Measurements from ENCODE around the gene TIAM2. TPM values are rescaled to one million over a fixed set of nuclear protein-coding genes. Genes with fewer than 3 reads are reported as not detected.

TIAM2 gene
- total and polyA plus RNA-seq, 9 donors = 9.1 to 15.6 (median 10.3) TPM

GRCh38 chr6:155276638-155277037, 281.5 kb downstream of the TIAM2 start:
- intact Hi-C loops (cut with DNase I) = no loop called here
- no peak for DNase-seq
- Histone ChIP-seq H3K9me3 (no peaks in the 10 kb centered on the region), H3K27ac (no peak overlapping the region), H3K4me1 (ENCODE audit: insufficient read depth) (peaks cover 6% of the 10 kb centered on the region), H3K27me3 (no peaks in the 10 kb centered on the region), H3K4me3 (no peak overlapping the region), H3K36me3 (no peaks in the 10 kb centered on the region)
- no peak for TF ChIP-seq POLR2A (IDR thresholded peaks at IDR 0.05)
- TF ChIP-seq EP300 (IDR thresholded peaks at IDR 0.05) = no peak
- no peak for TF ChIP-seq CTCF (IDR thresholded peaks at IDR 0.05)

- Histone ChIP-seq H3K27me3 (no peaks in the 10 kb centered on the region), H3K27ac (no peak overlapping the region), H3K36me3 (no peaks in the 10 kb centered on the region), H3K4me1 (ENCODE audit: insufficient read depth) (peaks cover 3% of the 10 kb centered on the region), H3K9me3 (no peaks in the 10 kb centered on the region), H3K4me3 (no peak overlapping the region)
- no peak for DNase-seq
- 97 to 100% (median 99%) methylated on average over 5 of the region's 5 CpGs for WGBS, 3 donors
- no peak for TF ChIP-seq CTCF (IDR thresholded peaks at IDR 0.05)
- TF ChIP-seq POLR2A (IDR thresholded peaks at IDR 0.05) = no peak
- no peak for TF ChIP-seq EP300 (IDR thresholded peaks at IDR 0.05)
- intact Hi-C loops (cut with DNase I) = no loop called here
Measured at GRCh38 chr6:155278319-155279049, 283.4 kb downstream of the TIAM2 start.

- intact Hi-C loops (cut with DNase I) = no loop called here
- H3K9me3 ChIP-seq = no peaks in the 10 kb centered on the region
- no peak overlapping the region for H3K4me3 ChIP-seq
- no peak for DNase-seq
- WGBS, 3 donors = 90 to 95% (median 91%) methylated on average over 4 of the region's 4 CpGs
- no peak overlapping the region for H3K27ac ChIP-seq
- no peaks in the 10 kb centered on the region for H3K4me1 ChIP-seq (ENCODE audit: insufficient read depth)
- no peaks in the 10 kb centered on the region for H3K27me3 ChIP-seq
- TF ChIP-seq CTCF (IDR thresholded peaks at IDR 0.05) (no peak), POLR2A (IDR thresholded peaks at IDR 0.05) (no peak), EP300 (IDR thresholded peaks at IDR 0.05) (no peak)
- no peaks in the 10 kb centered on the region for H3K36me3 ChIP-seq
Measured at GRCh38 chr6:155284775-155285174, 289.7 kb downstream of the TIAM2 start.

GRCh38 chr6:155287762-155288161, 292.6 kb downstream of the TIAM2 start:
- no peak for DNase-seq
- TF ChIP-seq EP300 (IDR thresholded peaks at IDR 0.05) = no peak
- TF ChIP-seq POLR2A (IDR thresholded peaks at IDR 0.05) = no peak
- no peak for TF ChIP-seq CTCF (IDR thresholded peaks at IDR 0.05)
- no peaks in the 10 kb centered on the region for H3K9me3 ChIP-seq
- no peak overlapping the region for H3K27ac ChIP-seq
- no peaks in the 10 kb centered on the region for H3K36me3 ChIP-seq
- H3K4me3 ChIP-seq = no peak overlapping the region
- WGBS, 3 donors = 80 to 83% (median 81%) methylated on average over 2 of the region's 2 CpGs
- no peaks in the 10 kb centered on the region for H3K4me1 ChIP-seq (ENCODE audit: insufficient read depth)
- intact Hi-C loops (cut with DNase I) = no loop called here
- H3K27me3 ChIP-seq = no peaks in the 10 kb centered on the region

All from ovary (tissue), 9 donors.